G401 (cell line): ENCODE data around the gene DNASE1. TPM values are rescaled to one million over a fixed set of nuclear protein-coding genes. Genes with fewer than 3 reads are reported as not detected.
"Not testable (repeated sequence)": the region's sequence is repeated elsewhere in the genome, so short reads cannot be mapped to it uniquely, and the experiment has no call there.

Experiments
- DNase-seq: peaks from one replicate; pipeline ENCODE4 v3.0.0-alpha.2; 2015; ENCODE audit warnings: low spot score
- in situ Hi-C: cut with HindIII; loops from 2 replicates; pipeline ENCODE4 v1.10.0; 2016; ENCODE audit warnings: low sequenced_read_pairs, mixed read lengths
- total RNA-seq: library from RNA; depleted of rRNA; stranded (reverse); fragments of >200 nt; shearing (Covaris generic); gene quantifications from 2 replicates; pipeline ENCODE4 v1.2.3, GENCODE V29; 2014

DNASE1 gene
- total RNA-seq, 1 experiment from 2014 or later, result 15.4 TPM

DNA sequence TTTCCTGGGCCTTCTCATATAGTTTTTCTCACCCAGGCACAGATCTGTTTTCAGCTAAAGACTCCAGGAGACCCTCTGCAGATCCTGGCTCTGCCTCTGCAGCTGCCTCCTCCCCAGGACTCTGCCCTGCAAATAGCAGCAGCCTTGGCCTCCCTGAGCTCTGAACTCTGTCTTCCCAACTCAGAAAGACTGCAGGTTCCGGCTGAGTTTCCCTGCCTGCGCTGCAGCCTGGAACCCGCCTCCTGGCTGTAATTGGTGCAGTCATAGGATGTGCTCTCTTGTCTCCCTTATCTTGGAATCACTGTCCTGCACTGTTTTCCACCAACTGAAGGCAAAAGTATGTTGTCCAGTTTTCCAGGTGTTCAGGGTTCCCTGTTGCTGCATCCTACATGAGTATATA is 14.3 kb upstream of the DNASE1 start:
- in situ Hi-C loops, result loop anchor here (10.0 kb wide), 1 partner anchor 115 kb away; no protein-coding TSS in a partner anchor

DNA sequence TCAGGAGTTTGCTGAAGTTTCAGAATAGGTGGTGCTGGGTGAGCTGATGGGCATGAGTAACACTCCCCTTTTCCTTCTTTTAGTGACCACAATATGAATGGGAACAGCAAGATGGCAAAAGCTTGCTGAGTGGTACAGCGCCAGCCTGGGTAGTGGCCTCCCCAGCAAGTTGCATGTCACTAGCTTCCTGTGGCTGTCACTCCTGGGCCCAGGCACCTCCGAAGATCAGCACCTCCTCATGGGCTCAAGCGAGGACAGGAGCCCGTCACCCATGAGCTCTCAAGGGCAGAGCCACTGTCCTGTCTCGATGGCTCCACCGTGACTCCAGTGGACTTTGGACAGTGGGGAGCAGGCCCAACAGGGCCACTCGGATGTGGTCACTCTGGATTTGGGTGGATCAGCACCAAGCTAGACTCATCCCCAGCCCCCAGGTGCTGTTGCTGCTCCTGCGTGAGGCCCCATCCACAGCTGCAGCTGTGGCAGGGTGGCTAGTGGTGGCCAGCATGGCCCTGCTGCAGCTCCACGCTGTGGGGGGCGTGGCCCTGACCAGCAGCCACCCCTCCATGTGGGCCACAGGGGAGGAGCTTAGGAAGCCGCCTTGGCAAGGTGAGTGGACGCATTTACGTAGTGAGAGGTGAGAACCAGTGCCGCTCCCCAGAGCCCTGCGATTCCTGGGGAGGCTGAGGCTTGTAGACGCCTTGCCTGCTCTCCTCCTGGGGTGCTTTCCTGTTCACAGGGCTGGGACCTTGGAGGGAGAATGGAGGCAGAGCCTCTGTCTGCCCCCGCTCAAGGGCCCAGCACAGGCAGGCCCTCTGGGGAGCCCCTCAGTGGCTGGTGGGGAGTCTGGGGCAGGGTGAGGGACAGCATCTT is 13.6 kb upstream of the DNASE1 start:
- DNase-seq, result no peak
- in situ Hi-C loops, result loop anchor here (10.0 kb wide), 1 partner anchor 114 kb away; no protein-coding TSS in a partner anchor

More for the DNA sequence above, 14.3 kb upstream of the DNASE1 start:
- no peak for DNase-seq

DNA sequence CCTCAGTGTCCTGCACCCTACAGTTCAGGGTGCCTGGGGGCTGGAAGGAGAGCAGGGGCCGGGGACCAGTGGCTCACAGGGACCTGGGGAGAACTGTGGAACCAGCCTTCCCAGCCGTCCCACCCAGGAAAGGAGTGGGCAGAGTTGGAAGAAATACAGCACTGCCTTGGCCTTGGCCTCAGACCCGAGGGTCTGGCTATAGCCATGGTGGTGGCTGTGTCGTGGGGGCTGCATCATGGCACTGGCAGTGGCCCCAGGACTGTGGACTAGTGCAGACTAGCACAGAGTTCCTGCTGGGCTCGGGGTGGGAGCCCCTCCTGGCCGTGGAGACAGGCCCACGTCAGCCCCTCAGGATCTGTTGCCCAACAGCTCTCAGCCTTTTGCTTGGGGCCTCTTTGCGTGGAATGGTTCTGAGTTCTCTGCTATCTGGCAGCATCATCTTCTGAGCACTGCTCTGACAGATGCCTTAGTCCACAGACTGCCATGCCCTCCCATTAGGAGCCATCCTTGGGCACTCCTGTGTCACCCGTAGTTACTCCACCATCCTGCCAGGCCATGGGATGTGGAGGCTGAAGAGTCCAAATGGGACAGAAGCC is 12.6 kb upstream of the DNASE1 start:
- no peak for DNase-seq
- in situ Hi-C loops, result loop anchor here (10.0 kb wide), 1 partner anchor 113 kb away; no protein-coding TSS in a partner anchor

DNA sequence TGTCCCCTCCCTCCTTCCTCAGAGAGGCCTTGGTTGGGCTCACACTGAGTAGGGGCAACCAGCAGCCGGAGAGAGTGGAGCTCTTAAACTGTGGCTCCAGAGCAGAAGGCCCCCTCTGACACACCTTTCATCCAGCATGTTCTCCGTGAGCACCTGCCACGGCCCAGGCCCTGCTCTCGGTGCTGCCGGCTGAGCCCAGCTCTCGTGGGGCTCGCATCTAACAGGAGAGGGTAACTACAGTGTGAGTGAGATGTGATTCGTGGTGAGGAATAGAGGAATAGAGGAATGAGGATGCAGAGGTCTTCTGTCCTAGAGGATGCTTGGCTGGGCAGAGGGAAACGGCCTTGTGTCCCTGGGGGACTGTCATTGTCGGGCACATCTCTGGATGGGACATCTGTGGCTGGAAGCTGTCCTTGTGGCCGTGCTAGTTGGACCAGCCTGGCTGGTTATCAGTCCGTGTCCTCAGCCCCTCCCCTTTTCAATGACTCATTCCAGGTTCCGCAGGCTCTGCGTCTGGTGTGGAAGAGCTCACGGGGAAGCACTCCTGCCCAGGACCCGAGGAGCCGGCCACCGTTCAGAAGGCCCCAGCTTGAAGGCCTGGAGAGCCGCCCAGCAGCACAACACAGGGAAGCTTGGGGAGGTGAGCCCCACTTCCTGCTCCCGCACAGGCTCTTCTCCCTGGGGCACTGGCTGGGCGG is 11.9 kb upstream of the DNASE1 start:
- DNase-seq, result peak; percentile 77
- in situ Hi-C loops, result loop anchor here (10.0 kb wide), 1 partner anchor 112 kb away; no protein-coding TSS in a partner anchor

DNA sequence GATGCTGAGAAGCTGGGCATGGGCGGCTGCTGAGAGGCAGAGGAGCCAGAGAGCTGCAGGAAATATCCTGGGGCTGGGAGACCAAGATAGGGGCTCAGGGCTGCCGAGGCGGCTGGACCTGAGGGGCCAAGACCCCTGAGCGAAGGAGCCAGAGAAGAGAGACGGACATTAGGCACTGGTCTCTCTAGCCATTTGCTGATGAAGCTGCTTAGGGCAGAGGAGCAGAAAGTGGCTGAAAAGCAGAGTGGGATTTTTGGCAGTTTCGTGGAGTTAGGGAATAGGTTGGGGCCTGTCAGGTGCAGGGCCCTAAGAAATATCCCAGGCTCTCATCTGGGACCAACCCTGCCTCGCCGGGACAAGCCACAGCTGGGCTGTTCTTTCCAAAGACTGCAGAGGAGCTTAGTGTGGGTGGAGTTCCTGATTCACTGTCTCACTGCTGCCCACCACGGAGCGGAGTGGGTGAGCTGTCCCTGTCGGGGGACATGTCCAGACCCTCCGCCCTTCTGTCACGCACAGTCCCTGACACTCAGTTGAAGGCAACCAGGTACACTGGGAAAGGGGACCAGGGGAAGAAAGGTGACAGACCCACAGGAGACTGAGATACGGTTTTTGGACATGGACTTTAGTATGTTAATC is 11.3 kb upstream of the DNASE1 start:
- DNase-seq, result no peak
- in situ Hi-C loops, result loop anchor here (10.0 kb wide), 1 partner anchor 112 kb away; no protein-coding TSS in a partner anchor

DNA sequence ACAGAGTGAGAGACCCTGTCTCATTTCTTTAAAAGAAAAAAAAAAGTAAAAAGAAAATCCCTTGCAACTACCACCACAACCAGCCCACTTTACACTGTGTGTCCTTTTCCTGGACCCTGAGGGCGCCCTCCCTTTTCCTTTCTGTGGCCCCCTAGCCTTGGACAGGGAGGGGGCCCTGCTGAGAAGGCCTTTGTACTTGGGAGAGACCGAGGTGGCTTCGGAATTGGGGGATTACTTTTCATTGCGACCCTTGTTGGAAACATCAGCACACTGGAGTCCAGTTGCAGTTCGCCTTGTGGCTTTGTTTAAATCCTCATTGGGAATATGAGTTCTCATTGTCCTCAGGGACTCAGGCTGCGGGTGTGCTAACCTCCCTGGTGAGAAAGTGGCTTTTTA is 9.4 kb upstream of the DNASE1 start:
- DNase-seq, result no peak
- in situ Hi-C loops, result loop anchor here (10.0 kb wide), 1 partner anchor 110 kb away; no protein-coding TSS in a partner anchor

DNA sequence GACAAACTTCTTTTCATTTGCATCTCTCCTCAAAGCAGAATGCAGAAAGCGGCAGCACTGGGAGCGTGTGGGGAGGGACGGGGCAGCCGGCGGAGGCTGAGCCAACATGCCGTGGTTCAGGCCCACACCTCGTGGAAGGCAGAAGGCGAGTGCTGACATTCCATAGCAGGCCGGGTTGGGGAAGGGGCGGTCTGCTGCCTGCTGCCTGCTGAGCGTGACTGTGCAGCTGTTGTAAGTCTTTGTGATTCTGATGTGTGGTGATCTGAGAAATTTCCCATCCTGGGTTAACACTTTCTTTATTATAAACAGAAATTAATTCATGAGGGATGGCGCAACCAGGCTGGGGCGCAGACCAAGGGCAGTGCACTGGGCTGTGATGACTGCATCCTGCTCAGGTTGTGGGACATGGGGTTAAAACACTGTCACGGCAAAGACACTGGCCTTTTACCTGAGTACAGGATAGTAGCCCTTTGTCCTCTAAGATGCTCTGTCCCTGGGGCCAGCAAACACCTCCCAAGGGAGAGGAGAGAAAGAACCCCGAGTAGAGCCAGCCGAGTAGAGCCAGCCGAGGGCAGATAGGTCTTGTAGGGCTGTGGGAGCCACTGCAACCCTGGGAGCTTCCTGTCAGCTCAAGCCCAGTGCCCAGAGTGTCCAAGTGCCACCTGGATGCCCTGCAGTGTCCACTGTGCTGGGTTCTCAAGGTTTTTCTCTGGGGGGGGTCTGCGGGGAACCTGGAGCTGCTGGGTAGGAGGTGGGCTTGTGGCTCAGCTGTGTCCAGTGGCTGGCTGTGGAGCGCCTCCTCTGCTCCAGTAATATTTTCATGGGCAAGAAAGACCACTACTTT is 8.8 kb upstream of the DNASE1 start:
- in situ Hi-C loops, result loop anchor here (10.0 kb wide), 1 partner anchor 109 kb away; no protein-coding TSS in a partner anchor

DNA sequence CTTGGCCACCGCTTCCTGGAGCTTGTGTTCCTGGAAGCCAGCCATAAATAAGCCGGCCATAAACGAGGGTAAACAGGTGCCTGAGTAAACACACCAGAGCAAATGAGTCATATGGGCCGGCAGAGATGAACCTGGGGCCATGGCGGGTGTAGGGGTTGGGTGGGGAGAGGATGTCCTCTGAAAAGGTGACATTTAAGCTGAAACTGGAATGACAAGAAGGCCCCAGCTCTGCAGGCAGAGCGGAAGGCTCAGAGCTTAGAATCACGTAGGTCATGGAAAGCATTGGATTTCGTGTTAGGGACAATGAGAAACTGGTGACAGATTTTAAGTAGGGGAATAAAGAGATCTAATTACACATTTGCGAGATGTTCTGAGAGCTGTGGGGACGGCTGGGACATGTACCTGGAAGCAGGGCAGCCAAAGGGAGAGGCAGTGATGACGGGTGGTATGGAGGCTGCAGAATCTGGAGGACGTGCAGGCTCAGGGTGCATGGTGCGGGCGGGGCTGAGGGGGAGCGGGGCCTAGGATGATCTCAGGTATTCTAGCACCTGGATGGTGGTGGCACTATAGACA is 8.1 kb upstream of the DNASE1 start:
- no peak for DNase-seq

More for the DNA sequence above, 8.8 kb upstream of the DNASE1 start:
- no peak for DNase-seq

DNA sequence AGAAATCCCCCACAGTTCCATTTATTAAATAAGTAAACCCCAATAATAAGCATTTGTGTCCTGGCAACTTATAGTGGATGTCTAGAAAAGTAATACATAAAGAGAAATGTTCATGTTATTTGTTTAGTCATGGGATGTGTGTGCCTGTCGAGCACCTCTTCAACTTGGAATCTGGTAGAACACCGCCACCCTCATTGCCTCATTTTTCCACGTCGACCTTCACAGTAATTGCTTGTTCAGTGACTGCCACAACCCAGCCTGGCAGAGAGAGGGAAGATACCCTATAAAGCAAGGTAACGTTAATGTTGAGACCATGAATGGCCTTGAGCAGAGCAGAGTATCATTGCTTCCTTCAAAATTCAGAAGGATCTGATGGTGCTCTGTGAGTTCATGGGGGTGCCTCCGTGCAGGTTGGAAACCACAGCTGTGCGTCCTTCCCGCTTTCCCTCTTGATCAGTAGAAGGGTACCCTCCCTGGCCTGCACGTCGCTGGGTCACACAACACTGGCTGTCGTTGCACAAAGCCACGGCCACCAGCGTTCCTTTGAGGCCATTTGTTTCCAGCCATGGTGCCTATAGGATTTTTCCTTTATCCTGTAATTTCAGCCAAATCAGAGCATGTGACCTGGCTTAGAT is 3.7 kb upstream of the DNASE1 start:
- DNase-seq, result no peak
- in situ Hi-C loops, result no loop called here

More for the DNA sequence above, 8.1 kb upstream of the DNASE1 start:
- in situ Hi-C loops, result loop anchor here (10.0 kb wide), 1 partner anchor 108 kb away; no protein-coding TSS in a partner anchor

DNA sequence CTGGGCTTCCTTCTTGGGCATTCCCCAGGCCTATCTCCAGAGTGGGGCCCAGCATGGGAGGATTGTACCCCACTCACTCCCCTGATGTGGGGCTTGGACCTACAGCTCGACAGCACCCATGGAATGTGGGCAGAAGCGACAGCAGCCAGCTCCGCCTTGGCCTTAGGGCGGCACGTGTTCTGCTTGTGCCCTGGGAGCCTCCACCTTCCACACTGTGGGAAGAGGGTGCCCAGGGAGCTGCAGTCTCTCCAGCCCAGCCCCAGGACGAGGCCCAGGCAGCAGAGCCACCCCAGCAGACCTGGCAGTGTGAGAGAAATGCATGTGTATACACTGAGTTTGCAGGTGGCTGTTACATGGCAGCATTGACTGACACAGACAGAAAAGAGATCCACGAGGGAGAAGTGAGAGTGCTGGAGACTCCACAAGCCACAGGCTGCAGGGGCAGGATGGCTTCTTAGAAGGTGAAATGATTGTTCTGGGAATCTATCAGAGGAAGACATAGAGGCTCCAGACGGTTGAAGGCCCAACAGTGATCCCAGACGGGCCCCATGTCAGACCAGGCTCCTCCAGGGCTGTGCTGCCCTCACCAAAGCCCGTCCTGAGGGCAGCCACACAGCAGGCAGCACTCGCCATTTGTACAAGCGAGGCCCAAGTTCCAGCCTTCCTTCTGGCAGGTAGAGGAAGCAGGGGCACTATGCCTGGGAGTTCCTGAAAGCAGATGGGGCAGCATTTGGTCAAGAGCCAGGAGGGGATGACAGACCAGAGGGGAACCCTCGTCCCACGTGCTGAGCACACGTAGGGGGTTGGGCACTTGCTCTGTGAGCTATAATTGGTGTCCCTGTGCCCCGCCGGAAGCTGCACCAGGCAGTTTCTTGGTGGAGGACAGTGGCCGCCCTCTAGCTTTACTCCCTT is 2.8 kb upstream of the DNASE1 start:
- DNase-seq, result peak; percentile 49
- in situ Hi-C loops, result no loop called here

DNA sequence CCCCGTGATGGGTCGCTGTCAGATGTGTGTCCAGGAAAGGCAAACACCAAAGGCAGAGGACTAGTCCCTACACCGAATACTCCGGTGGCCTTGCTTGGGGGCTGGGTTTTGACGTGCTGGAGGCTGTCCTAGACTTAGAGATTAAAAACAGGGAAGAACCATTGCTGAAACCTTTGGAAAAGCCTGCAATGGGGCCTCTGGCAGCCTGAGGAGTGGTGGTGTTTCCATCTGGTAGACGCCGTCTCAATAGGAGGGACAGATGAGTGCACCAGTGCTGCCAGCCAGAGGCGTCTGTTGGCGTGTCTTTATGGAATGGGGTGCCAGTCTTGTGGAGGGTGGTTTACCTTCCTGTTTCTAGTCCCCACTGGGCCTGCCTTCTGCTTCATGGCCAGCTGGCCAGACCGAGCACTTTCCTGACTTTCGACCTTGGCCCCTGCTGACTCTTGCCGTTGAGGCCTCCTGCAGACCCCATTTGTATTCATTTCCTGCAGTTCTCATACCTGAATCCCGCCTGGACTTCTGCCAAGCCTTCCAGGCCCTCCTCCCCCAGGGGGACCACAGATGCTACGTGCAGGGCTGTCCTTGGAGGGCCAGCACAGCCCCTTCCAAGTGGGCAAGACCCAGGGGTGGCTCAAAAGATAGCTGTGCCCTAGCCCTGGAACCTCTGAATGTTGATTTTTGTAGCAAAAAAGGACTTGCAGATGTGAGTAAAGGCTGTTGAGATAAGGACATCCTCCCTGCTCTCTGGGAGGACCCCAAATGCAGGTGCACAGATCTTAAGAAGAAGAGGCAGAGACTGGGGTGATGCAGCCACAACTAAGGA is 1.9 kb upstream of the DNASE1 start:
- DNase-seq, result peak; percentile 19
- in situ Hi-C loops, result no loop called here

DNA sequence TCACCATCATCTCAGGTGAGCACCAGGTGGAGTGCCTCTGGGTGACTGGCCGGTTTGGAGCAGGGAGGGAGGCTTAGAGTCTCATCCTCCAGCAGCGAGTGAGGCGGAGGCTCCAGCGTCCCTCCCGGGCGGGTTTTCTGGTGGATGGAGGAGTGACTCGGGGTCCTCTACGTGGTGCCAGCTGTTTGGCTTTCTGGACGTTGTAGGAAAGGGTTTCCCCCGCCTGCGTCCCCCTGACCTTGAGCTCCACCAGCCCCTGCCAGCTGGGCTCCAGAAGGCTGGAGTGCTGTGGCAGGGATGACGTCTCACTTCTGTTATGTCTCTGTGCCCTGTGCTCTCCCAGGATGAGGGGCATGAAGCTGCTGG is 522 bp downstream of the DNASE1 start:
- in situ Hi-C loops, result no loop called here
- no peak for DNase-seq

DNA sequence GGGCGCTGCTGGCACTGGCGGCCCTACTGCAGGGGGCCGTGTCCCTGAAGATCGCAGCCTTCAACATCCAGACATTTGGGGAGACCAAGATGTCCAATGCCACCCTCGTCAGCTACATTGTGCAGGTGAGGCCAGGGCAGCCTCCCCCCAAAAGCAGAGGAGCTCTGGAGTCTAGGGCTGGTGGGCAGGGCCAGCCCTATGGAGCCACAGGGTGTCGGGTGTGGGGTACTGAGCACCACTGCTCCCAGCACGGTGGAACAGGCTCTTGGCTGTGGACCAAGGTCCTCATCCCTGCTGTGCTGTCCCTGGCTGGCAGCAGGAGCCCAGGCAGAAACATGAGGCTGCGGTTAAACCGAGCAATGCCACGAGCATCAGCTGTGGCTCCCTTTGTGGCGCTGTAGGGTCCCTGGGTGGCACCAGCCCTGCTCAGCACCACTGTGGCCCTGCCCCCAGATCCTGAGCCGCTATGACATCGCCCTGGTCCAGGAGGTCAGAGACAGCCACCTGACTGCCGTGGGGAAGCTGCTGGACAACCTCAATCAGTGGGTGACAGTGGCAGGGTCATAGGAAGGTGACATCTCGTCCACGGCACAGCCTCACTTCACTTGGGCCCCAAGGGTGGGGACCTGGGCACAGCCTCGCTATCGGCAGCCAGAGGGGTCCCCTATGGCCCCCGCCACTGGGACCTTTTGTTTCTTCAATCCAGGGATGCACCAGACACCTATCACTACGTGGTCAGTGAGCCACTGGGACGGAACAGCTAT is 1.1 kb downstream of the DNASE1 start:
- no peak for DNase-seq
- in situ Hi-C loops, result no loop called here

DNA sequence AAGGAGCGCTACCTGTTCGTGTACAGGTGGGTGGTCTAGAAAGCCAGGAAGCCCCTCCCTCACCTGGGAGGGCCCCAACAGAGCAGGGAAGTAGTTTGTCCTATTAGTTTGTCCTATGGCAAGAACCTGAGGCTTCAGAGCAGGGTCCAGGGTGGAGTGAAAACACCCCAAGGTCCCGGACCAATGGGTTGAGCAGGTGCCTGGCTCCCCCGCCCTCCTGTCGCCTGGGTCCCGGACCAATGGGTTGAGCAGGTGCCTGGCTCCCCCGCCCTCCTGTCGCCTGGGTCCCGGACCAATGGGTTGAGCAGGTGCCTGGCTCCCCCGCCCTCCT is 1.6 kb downstream of the DNASE1 start:
- not testable (repeated sequence) for DNase-seq

More for the DNA sequence above, 1.6 kb downstream of the DNASE1 start:
- in situ Hi-C loops, result not testable (repeated sequence)
